Heart right ventricle (tissue), 16 donors: Measurements from ENCODE around the gene LAMA1. TPM values are rescaled to one million over a fixed set of nuclear protein-coding genes. Genes with fewer than 3 reads are reported as not detected.

Source experiments
- ATAC-seq, 8 donors: fragments of 200-7000 bp; cut with Tn5 transposase; one replicate each; pipeline ENCODE4 v1.9.1; 2020; ENCODE audit warnings: mild to moderate bottlenecking in 8 of 8, moderate library complexity in 8 of 8, moderate number of reproducible peaks in 1 of 8
- DNase-seq, 2 donors: peaks; one replicate each; pipeline ENCODE4 v3.0.0-alpha.2; 2020
- H3K27ac ChIP-seq, 10 donors: fragments of 200-600 bp; sonication (generic) in 2 of 10; one replicate each; pipeline versions ENCODE4 v1.5.0 to v1.8.0; 2020 to 2022; ENCODE audit warnings: mild to moderate bottlenecking in 3 of 10
- H3K27me3 ChIP-seq, 7 donors: fragments of 200-600 bp; one replicate each; pipeline ENCODE4 v1.8.0; 2021 to 2022; ENCODE audit warnings: mild to moderate bottlenecking in 2 of 7
- H3K36me3 ChIP-seq, 9 donors: fragments of 200-600 bp; sonication (generic) in 1 of 9; one replicate each; pipeline versions ENCODE4 v1.5.0 to v1.8.0; 2020 to 2022; ENCODE audit warnings: mild to moderate bottlenecking in 2 of 9
- H3K4me1 ChIP-seq, 9 donors: fragments of 200-600 bp; sonication (generic) in 1 of 9; one replicate each; pipeline versions ENCODE4 v1.5.0 to v1.8.0; 2020 to 2022; ENCODE audit warnings: mild to moderate bottlenecking in 4 of 9
- H3K4me3 ChIP-seq, 10 donors: fragments of 200-600 bp; sonication (generic) in 2 of 10; one replicate each; pipeline versions ENCODE4 v1.5.0 to v1.8.0; 2020 to 2022; ENCODE audit warnings: mild to moderate bottlenecking in 7 of 10, moderate library complexity in 2 of 10
- H3K9me3 ChIP-seq, 11 donors: fragments of 200-600 bp in 10 of 11; sonication (generic) in 2 of 11; one replicate each; pipeline versions ENCODE4 v1.5.0 to v1.8.0; 2013 to 2022; ENCODE audit warnings: mild to moderate bottlenecking in 2 of 11, control low read depth in 1 of 11, moderate library complexity in 1 of 11
- CTCF ChIP-seq, 9 donors: fragments of 200-600 bp; sonication (generic) in 2 of 9; IDR thresholded peaks; one replicate each; pipeline versions ENCODE4 v1.5.0 to v1.8.0; 2021 to 2022; ENCODE audit warnings: antibody characterized with exemption in 9 of 9, mild to moderate bottlenecking in 5 of 9, moderate library complexity in 1 of 9
- WGBS, 2 donors: extraction: QIAGEN DNeasy Blood & Tissue Kit; methylation state at CpG; one replicate each; pipeline ENCODE4 v1.1.7; 2013; ENCODE audit warnings: inconsistent platforms in 1 of 2; 5-methylcytosine and 5-hydroxymethylcytosine counted together
- intact Hi-C, 10 donors: fragments of 100-400 bp; cut with DNase I; formaldehyde crosslinking; loops; one replicate each; pipeline versions ENCODE4 v1.11.1 to v1.14.2; 2022
- polyA plus RNA-seq, 2 donors: library from polyadenylated mRNA; stranded (reverse); fragments of 200-250 nt; gene quantifications; one replicate each; pipeline ENCODE4 v1.2.3, GENCODE V29; 2013
- total RNA-seq, 10 donors: library from RNA; stranded (reverse); fragmentation: NEBNext Ultra II Directional in 3 of 10; extraction: Animal tissue kit (Norgen Biotek cat#: 25700) in 3 of 10; gene quantifications; one replicate each; pipeline versions ENCODE4 v1.2.1 to v1.2.4, GENCODE V29; 2021 to 2023
- donor health status: Arrhythmogenic right ventricular cardiomyopathy.
- donor health status: ischemic (EF 13 %, LVEDD 7.1; RV severe dilation, severe dysfunction).
- donor health status: healthy with polysubstance abuse.
- donor health status: DM: no; HTN: yes; CAD: no.
- donor health status: DM: no; HTN: no; CAD: no.
- donor health status: ischemic (EF 25% LVEDD 6.9; RV normal size, moderate dysfunction).
- donor health status: ischemic (EF 25% LVEDD 5.7; RV mildly dilated, moderate dysfunction).
- donor health status: healthy.
- donor health status: DM: yes; HTN: yes; CAD: no.
- donor health status: Ischemic cardiomyopathy.
- donor health status: ischemic (EF 35%, LVEDD 5.7; RV mildly dilated, moderate dysfunction).
- donor health status: nonischemic (EF 11% LVEDD 7.7; RV severe dilation, severe dysfunction).
- donor health status: DM: yes; HTN: yes; CAD: no.
- donor health status: PGD.
- donor health status: ischemic (EF 29% LVEDD 5.4; RV normal size, mild dysfunction).
- donor health status: nonischemic (EF 23%, LVEDD 6.1; RV moderate dilation, normal function).

The LAMA1 gene
- total and polyA plus RNA-seq, 12 donors, result 0.05 to 0.82 (median 0.13) TPM; not detected in 4

GRCh38 chr18:7066965-7067555, 50.5 kb downstream of the LAMA1 start:
- TF ChIP-seq CTCF (IDR thresholded peaks at IDR 0.05), result no peak
- ATAC-seq (no peak), DNase-seq (no peak)
- 45 to 51% methylated on average over 4 of the region's 4 CpGs for WGBS, 2 donors
- Histone ChIP-seq H3K9me3 (peaks cover 0 to 5% (median 0%) of the 10 kb centered on the region in 11 donors), H3K27ac (no peak overlapping the region), H3K4me3 (no peak overlapping the region), H3K27me3 (peaks cover 0 to 44% (median 28%) of the 10 kb centered on the region in 7 donors), H3K4me1 (no peaks in the 10 kb centered on the region), H3K36me3 (no peaks in the 10 kb centered on the region)
- intact Hi-C loops, result no loop called here

GRCh38 chr18:7065736-7066135, 51.9 kb downstream of the LAMA1 start:
- Histone ChIP-seq H3K4me1 (no peaks in the 10 kb centered on the region), H3K9me3 (peaks cover 0 to 5% (median 0%) of the 10 kb centered on the region in 11 donors), H3K36me3 (no peaks in the 10 kb centered on the region), H3K4me3 (no peak overlapping the region), H3K27ac (no peak overlapping the region), H3K27me3 (peaks cover 0 to 44% (median 32%) of the 10 kb centered on the region in 7 donors)
- 92 to 93% methylated on average over 5 of the region's 5 CpGs for WGBS, 2 donors
- no peak for TF ChIP-seq CTCF (IDR thresholded peaks at IDR 0.05)
- intact Hi-C loops, result no loop called here
- DNase-seq, result no peak
- no peak for ATAC-seq

- intact Hi-C loops, result no loop called here
- DNase-seq, result no peak
- H3K27me3 ChIP-seq, result peaks cover 0 to 55% (median 32%) of the 10 kb centered on the region in 7 donors
- TF ChIP-seq CTCF (IDR thresholded peaks at IDR 0.05), result no peak
- ATAC-seq, result no peak
- 40 to 43% methylated on average over 3 of the region's 3 CpGs for WGBS, 2 donors
- H3K9me3 ChIP-seq, result peaks cover 0 to 3% (median 0%) of the 10 kb centered on the region in 11 donors
- no peak overlapping the region for H3K4me3 ChIP-seq
- no peak overlapping the region for H3K27ac ChIP-seq
- no peaks in the 10 kb centered on the region for H3K4me1 ChIP-seq
- no peaks in the 10 kb centered on the region for H3K36me3 ChIP-seq
Observed at GRCh38 chr18:7064346-7064745, 53.3 kb downstream of the LAMA1 start.

GRCh38 chr18:7062811-7063210, 54.8 kb downstream of the LAMA1 start:
- no peak overlapping the region for H3K4me3 ChIP-seq
- H3K9me3 ChIP-seq, result no peaks in the 10 kb centered on the region
- H3K4me1 ChIP-seq, result no peaks in the 10 kb centered on the region
- DNase-seq, result no peak
- 91 to 92% methylated on average over 5 of the region's 5 CpGs for WGBS, 2 donors
- H3K27me3 ChIP-seq, result peaks cover 0 to 53% (median 32%) of the 10 kb centered on the region in 7 donors
- TF ChIP-seq CTCF (IDR thresholded peaks at IDR 0.05), result no peak
- H3K36me3 ChIP-seq, result no peaks in the 10 kb centered on the region
- H3K27ac ChIP-seq, result no peak overlapping the region
- no peak for ATAC-seq
- intact Hi-C loops, result no loop called here
